NT2/D1 (cell line): ENCODE results near the gene HOOK2.

ENCODE experiments used
- SUZ12 ChIP-seq: IDR thresholded peaks from 2 replicates; pipeline ENCODE4 v1.6.1; 2011; ENCODE audit not compliant: insufficient read length, insufficient read depth; ENCODE audit errors: extremely low read depth
- YY1 ChIP-seq: IDR thresholded peaks from 2 replicates; pipeline ENCODE4 v1.6.1; 2011; ENCODE audit not compliant: insufficient read length, insufficient read depth
- ZNF274 ChIP-seq: IDR thresholded peaks from 2 replicates; pipeline ENCODE4 v1.6.1; 2011; ENCODE audit warnings: mild to moderate bottlenecking, low read depth, low read length

DNA sequence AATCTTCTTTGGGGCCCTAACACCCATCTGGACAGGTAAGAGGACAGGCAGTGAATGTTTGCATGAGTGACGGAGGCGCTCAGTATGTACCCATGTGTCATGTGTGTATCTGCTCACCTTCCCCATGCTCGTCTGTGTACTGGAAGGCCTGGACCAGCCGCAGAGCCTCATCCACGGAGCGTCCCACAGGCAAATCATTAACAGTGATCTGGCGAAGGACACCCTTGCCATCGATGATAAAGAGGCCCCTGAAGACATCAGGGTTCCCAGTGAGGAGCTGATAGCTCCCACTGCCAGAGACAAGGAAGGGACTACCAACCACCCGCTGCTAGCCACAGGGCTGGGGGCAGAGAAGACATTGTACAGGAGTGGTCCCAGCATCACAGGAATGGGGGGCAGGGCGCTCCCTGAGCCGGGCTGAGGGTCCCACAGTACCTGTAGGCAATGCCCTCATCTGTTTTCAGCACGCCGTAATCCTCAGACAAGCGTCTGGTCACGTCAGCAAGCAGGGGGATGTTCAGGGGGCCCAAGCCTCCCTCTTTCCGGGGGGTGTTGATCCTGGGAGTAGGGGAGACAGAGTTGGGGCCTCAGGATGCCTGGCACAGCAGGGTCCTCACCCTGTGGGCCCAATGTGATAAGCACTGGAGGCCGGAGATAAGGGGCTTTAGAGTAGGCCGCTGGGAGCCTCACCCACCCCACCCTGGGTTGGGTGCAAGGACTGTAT, 24.6 kb upstream of the HOOK2 start:
- TF ChIP-seq YY1 (no peak), ZNF274 (no peak), SUZ12 (no peak)
